ENCODE measurements around the gene NENF.

NENF gene

GRCh38 chr1:212482637-212483441, 50.1 kb downstream of the NENF start:
- H3K27ac ChIP-seq (ENCODE audit: low read depth, low read length): peak overlapping the region; percentile 91
- H3K27me3 ChIP-seq (ENCODE audit: insufficient read depth, low read length): no peaks in the 10 kb centered on the region
- H3K36me3 ChIP-seq (ENCODE audit: insufficient read depth, low read length): no peaks in the 10 kb centered on the region
- H3K4me3 ChIP-seq (ENCODE audit: low read depth, low read length): no peak overlapping the region
- no peak overlapping the region for H2AFZ ChIP-seq (ENCODE audit: low read length, unreplicated experiment)
- H3K79me2 ChIP-seq (ENCODE audit: control insufficient read depth, insufficient read depth, low read length, unreplicated experiment): no peaks in the 10 kb centered on the region
- peaks cover 49% of the 10 kb centered on the region for H3K4me1 ChIP-seq (ENCODE audit: control insufficient read depth, insufficient read depth, low read length, unreplicated experiment)

DNA sequence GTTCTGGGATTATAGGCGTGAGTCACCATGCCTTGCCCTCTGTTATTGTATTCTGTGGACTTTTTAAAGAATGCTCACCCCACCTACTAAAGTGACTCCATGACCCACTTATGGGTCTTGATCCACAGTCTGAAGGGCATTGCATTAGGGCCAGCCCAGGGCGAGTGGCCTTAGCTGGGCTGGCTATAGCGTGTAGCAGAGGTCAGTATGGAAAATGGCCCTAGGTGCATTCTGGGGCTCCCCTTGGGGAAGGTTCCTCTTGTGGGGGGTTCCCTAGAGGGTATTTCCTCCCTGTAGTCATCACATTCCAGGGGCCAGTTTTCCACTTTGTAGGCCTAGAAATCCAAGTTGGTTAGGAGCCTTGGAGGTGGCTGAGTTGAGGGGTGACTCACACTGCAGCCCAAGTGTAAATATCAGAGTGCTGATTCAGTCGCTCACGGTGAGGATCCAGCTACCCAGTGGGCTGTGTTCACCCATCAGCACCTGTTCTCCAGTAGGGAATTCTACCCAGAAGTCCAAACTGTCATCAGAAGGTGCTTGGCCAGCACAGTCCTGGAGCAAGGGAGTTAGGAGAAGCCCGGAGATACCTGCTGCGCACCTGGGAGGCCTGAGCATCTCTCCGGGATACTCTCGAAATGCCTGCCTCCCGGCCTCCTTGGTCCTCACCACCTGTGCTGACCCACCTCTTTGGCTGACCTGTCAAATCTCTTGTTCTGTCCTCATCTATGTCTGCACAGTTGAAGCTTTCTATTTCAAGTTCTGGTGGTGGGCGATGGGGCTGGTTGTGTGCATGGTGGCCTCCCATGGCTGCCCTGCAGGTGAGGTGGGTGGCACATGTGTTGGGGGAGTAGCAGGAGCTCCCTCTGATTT, 52.2 kb downstream of the NENF start:
- peak overlapping the region; percentile 95 for H3K27ac ChIP-seq (ENCODE audit: low read depth, low read length)
- no peaks in the 10 kb centered on the region for H3K79me2 ChIP-seq (ENCODE audit: control insufficient read depth, insufficient read depth, low read length, unreplicated experiment)
- H3K27me3 ChIP-seq (ENCODE audit: insufficient read depth, low read length): no peaks in the 10 kb centered on the region
- H2AFZ ChIP-seq (ENCODE audit: low read length, unreplicated experiment): no peak overlapping the region
- peaks cover 63% of the 10 kb centered on the region for H3K4me1 ChIP-seq (ENCODE audit: control insufficient read depth, insufficient read depth, low read length, unreplicated experiment)
- H3K4me3 ChIP-seq (ENCODE audit: low read depth, low read length): no peak overlapping the region
- no peaks in the 10 kb centered on the region for H3K36me3 ChIP-seq (ENCODE audit: insufficient read depth, low read length)

- Histone ChIP-seq H3K36me3 (ENCODE audit: insufficient read depth, low read length) (no peaks in the 10 kb centered on the region), H3K4me3 (ENCODE audit: low read depth, low read length) (no peak overlapping the region), H2AFZ (ENCODE audit: low read length, unreplicated experiment) (no peak overlapping the region), H3K27ac (ENCODE audit: low read depth, low read length) (peak overlapping the region; percentile 95), H3K27me3 (ENCODE audit: insufficient read depth, low read length) (no peaks in the 10 kb centered on the region), H3K4me1 (ENCODE audit: control insufficient read depth, insufficient read depth, low read length, unreplicated experiment) (peaks cover 63% of the 10 kb centered on the region), H3K79me2 (ENCODE audit: control insufficient read depth, insufficient read depth, low read length, unreplicated experiment) (no peaks in the 10 kb centered on the region)
Observed at GRCh38 chr1:212485571-212485912, 52.8 kb downstream of the NENF start.

DNA sequence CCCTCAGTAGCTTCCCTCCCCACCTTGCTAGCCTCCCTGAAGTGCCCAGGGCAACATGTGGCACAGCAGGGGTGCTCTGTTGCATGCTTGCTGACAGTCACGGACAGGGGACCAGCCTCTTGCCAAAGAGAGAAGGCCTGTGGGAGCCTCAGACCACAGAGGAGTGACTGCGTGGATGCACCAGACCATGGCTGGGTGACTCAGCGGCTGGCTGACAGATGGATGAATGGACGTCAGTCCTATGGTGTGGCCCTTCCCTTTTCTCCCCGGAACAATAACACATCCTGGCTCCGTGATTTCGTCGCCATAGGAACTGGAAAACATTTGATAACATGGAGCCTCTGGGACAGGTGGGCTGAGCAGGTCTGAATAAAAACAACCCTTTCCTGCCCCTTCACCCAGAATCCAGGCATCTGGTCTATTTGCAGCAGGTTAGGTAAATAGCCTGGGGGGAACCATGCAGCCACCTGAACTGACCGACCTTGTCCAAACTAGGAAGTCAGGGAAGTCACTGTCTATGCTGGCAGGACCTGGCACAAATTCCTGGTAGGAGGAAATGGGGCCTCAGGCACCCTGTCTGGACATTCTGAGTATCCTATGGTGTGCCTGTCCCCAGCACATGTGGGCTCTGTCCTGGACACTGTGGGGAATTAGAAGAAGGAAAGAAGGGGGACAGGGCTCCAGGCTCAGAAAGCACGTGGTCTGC, 53.3 kb downstream of the NENF start:
- H3K4me3 ChIP-seq (ENCODE audit: low read depth, low read length): no peak overlapping the region
- H3K79me2 ChIP-seq (ENCODE audit: control insufficient read depth, insufficient read depth, low read length, unreplicated experiment): no peaks in the 10 kb centered on the region
- H3K4me1 ChIP-seq (ENCODE audit: control insufficient read depth, insufficient read depth, low read length, unreplicated experiment): peaks cover 63% of the 10 kb centered on the region
- H3K27ac ChIP-seq (ENCODE audit: low read depth, low read length): peak overlapping the region; percentile 95
- H2AFZ ChIP-seq (ENCODE audit: low read length, unreplicated experiment): peak overlapping the region; percentile 20
- H3K27me3 ChIP-seq (ENCODE audit: insufficient read depth, low read length): no peaks in the 10 kb centered on the region
- no peaks in the 10 kb centered on the region for H3K36me3 ChIP-seq (ENCODE audit: insufficient read depth, low read length)

DNA sequence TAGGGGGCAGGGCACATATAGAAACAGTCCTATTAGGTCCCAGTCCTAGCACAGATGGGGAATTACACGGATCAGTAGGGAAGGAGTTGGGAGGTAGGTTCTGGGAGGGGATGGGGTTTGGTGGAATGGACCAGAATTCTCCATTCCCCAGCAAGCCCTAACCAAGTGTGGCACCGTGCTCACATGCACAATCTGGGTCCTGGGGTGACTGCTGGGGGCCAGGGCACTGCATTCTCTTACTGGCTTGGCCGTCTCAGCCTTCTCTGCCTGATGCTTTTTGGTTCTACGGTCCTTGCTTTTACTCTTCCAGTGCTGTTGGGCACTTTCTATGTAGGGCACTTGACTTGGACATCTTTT, 53.9 kb downstream of the NENF start:
- H3K27ac ChIP-seq (ENCODE audit: low read depth, low read length): peak overlapping the region; percentile 95

DNA sequence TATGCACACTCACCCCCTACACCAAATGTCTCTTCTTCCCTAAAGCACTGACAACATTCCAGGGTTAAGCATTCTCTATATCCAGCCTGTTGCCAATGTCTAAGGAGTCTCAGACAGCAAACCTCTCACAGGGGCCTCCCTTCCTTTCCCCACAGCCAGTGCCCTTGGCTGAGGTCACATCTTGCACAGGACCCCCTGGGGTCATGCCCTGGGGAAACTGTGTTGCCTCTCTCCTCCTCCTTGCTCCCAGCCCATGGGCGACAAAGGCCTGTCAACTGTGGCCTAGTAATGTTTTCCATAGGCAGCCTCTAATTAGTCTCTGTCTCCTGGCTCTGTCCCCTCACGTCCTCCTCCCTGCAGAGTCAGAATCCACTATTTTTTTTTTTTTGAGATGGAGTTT, 54.6 kb downstream of the NENF start:
- Histone ChIP-seq H3K27ac (ENCODE audit: low read depth, low read length) (peak overlapping the region; percentile 19; the same call in 1 of the 2 replicates), H3K36me3 (ENCODE audit: insufficient read depth, low read length) (no peaks in the 10 kb centered on the region), H3K4me1 (ENCODE audit: control insufficient read depth, insufficient read depth, low read length, unreplicated experiment) (peaks cover 52% of the 10 kb centered on the region)

More for the DNA sequence above, 53.9 kb downstream of the NENF start:
- Histone ChIP-seq H2AFZ (ENCODE audit: low read length, unreplicated experiment) (no peak overlapping the region), H3K36me3 (ENCODE audit: insufficient read depth, low read length) (no peaks in the 10 kb centered on the region), H3K27me3 (ENCODE audit: insufficient read depth, low read length) (no peaks in the 10 kb centered on the region), H3K79me2 (ENCODE audit: control insufficient read depth, insufficient read depth, low read length, unreplicated experiment) (no peaks in the 10 kb centered on the region), H3K4me3 (ENCODE audit: low read depth, low read length) (no peak overlapping the region), H3K4me1 (ENCODE audit: control insufficient read depth, insufficient read depth, low read length, unreplicated experiment) (peaks cover 59% of the 10 kb centered on the region)

GRCh38 chr1:212487774-212488435, 55.2 kb downstream of the NENF start:
- H3K4me1 ChIP-seq (ENCODE audit: control insufficient read depth, insufficient read depth, low read length, unreplicated experiment): peaks cover 46% of the 10 kb centered on the region
- H3K27ac ChIP-seq (ENCODE audit: low read depth, low read length): peak overlapping the region; percentile 37; the same call in 1 of the 2 replicates
- H3K4me3 ChIP-seq (ENCODE audit: low read depth, low read length): no peak overlapping the region
- no peaks in the 10 kb centered on the region for H3K36me3 ChIP-seq (ENCODE audit: insufficient read depth, low read length)
- no peaks in the 10 kb centered on the region for H3K27me3 ChIP-seq (ENCODE audit: insufficient read depth, low read length)
- H3K79me2 ChIP-seq (ENCODE audit: control insufficient read depth, insufficient read depth, low read length, unreplicated experiment): no peaks in the 10 kb centered on the region
- H2AFZ ChIP-seq (ENCODE audit: low read length, unreplicated experiment): no peak overlapping the region

More for the DNA sequence above, 54.6 kb downstream of the NENF start:
- no peak overlapping the region for H3K4me3 ChIP-seq (ENCODE audit: low read depth, low read length)
- H3K27me3 ChIP-seq (ENCODE audit: insufficient read depth, low read length): no peaks in the 10 kb centered on the region
- H2AFZ ChIP-seq (ENCODE audit: low read length, unreplicated experiment): no peak overlapping the region
- no peaks in the 10 kb centered on the region for H3K79me2 ChIP-seq (ENCODE audit: control insufficient read depth, insufficient read depth, low read length, unreplicated experiment)

- peaks cover 42% of the 10 kb centered on the region for H3K4me1 ChIP-seq (ENCODE audit: control insufficient read depth, insufficient read depth, low read length, unreplicated experiment)
- H3K27me3 ChIP-seq (ENCODE audit: insufficient read depth, low read length): no peaks in the 10 kb centered on the region
- H3K4me3 ChIP-seq (ENCODE audit: low read depth, low read length): no peak overlapping the region
- H2AFZ ChIP-seq (ENCODE audit: low read length, unreplicated experiment): no peak overlapping the region
- no peaks in the 10 kb centered on the region for H3K79me2 ChIP-seq (ENCODE audit: control insufficient read depth, insufficient read depth, low read length, unreplicated experiment)
- no peaks in the 10 kb centered on the region for H3K36me3 ChIP-seq (ENCODE audit: insufficient read depth, low read length)
- H3K27ac ChIP-seq (ENCODE audit: low read depth, low read length): peak overlapping the region; percentile 68; the same call in 1 of the 2 replicates
Observed at GRCh38 chr1:212488436-212489283, 55.9 kb downstream of the NENF start.

DNA sequence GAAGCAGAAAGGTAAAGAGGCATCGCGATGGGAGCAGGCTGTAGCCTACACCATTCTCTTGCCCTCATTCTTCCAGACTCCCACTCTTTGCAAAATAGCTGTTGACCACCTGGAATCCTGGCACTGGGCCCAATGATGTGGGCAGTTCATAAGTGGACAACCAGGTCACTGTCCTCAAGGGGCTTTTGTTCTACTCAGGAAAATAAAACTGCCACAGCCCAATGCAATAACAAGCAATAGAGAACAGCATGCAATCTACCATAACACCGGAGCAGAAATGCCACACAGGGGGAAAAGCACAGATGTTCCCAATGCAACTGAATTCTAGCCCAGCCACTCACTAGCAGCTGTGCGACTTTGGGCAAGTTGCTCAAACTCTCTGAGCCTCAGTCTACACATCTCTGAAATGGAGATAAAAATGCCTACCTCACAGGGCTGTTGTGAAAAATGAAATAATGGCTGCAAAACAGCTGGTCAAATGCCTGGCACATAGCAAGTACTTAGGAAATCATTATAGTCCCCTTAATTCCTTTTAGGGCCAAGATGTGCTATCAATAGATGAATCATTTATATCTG, 56.7 kb downstream of the NENF start:
- Histone ChIP-seq H3K27ac (ENCODE audit: low read depth, low read length) (peak overlapping the region; percentile 68; the same call in 1 of the 2 replicates), H3K4me1 (ENCODE audit: control insufficient read depth, insufficient read depth, low read length, unreplicated experiment) (peaks cover 36% of the 10 kb centered on the region), H3K4me3 (ENCODE audit: low read depth, low read length) (no peak overlapping the region), H3K79me2 (ENCODE audit: control insufficient read depth, insufficient read depth, low read length, unreplicated experiment) (no peaks in the 10 kb centered on the region), H2AFZ (ENCODE audit: low read length, unreplicated experiment) (no peak overlapping the region), H3K27me3 (ENCODE audit: insufficient read depth, low read length) (no peaks in the 10 kb centered on the region), H3K36me3 (ENCODE audit: insufficient read depth, low read length) (no peaks in the 10 kb centered on the region)

Data from ACC112 (cell line).